NCI-H2029 treated with DMSO at 0.1 percent for 48 hours (cell line): ENCODE measurements around the gene UGT1A10.
"Not testable (repeated sequence)": the region's sequence is repeated elsewhere in the genome, so short reads cannot be mapped to it uniquely, and the experiment has no call there.

Experiments used
- DNase-seq: peaks from one replicate; lab custom pipeline; 2025; lab: John Stamatoyannopoulos, UW

UGT1A10 gene

DNA sequence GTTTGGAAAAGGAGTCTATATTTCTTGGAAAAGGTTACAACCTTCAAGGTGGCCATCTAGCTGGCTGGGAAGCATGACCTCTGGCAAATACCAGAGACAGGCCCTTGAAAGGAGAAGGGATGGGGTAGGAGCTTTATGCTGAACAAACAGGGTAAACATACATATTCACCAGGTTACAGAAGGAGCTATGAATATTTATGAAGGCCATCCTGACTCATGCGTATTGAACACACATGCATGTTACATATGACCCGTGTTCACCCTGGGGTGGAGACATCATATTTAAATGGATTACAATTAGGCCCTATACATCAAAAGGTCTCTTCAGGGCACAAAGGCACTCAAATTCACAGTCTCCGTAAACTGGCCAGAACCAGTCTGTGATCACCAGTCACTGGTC lies 19.7 kb downstream of the UGT1A10 start:
- DNase-seq = not testable (repeated sequence)

DNA sequence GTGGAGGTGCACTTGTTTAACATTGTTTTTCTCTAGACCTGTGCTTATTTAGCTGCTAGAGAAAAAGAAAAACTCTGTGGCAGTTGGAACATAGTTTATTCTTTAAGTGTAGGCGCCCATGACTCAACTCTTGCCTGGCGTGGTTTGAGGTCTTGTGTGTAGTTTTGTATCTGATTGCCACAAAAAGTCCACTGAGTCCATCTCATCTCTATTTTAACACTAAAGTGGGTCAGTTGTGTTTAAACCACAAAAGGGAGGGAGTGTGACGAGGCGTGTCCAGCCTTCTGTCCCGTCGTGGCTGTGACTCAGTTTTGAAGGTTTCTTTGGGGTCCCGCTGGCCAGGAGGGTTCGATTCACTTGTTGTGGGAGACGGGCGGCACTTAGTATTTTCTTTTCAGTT lies 20.2 kb downstream of the UGT1A10 start:
- no peak for DNase-seq

- no peak for DNase-seq
These were observed 22.4 kb downstream of the UGT1A10 start for GRCh38 chr2:233658610-233659009.

- no peak for DNase-seq
These were observed 27.7 kb downstream of the UGT1A10 start for GRCh38 chr2:233663911-233664310.

DNA sequence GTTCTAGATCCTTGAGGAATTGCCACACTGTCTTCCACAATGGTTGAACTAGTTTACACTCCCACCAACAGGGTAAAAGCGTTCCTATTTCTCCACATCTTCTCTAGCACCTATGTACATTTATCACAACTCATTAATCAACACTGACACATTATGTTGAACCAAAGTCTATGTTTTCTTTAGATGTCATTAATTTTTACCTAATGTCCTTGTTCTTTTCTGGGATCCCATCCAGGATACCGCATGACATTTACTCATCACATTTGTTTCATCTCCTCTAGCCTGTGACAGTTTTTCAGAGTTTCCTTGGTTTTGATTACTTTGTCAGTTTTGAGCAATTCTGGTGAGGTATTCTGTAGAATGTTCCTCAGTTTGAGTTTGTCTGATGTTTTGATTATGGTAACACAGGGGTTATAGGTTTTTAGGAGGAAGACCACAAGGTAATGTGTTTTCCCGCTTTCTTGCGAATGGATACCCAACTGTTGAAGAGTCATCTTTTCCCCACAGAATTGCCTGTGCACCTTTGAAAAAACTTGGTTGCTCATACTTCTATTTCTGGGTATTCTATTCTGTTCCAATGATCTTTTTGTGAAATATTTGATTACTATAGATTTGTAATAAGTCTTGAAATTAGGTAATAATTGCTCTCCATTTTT lies 32.5 kb downstream of the UGT1A10 start:
- no peak for DNase-seq

GRCh38 chr2:233671290-233672161 lies 35.3 kb downstream of the UGT1A10 start, which contains the start of gene UGT1A9:
Gene UGT1A9 (plus strand): TSS chr2:233671898. CDS start chr2:233671935, 37 bp downstream.
- no peak for DNase-seq

- no peak for DNase-seq
These were observed 36.6 kb downstream of the UGT1A10 start for GRCh38 chr2:233672886-233673285.

DNA sequence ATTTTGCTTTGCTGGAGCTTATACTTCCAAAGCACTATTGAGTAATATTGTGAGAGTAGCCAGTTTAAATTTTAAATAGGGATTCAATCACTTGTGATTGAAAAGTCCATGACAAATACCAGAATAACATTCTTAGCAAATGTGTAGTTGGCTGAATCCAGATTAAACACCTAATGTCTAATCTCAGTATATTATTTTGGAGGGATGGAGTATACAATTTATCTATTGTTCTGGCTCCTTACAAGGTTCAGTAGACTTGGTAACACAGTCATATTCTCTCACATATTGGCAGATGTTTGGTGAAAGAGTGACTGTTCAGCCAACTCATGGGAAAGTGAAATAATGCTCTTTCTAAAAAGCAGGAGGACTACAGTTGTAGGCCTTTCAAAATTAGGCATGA lies 37.6 kb downstream of the UGT1A10 start:
- DNase-seq = no peak

GRCh38 chr2:233674314-233674713 lies 38.1 kb downstream of the UGT1A10 start:
- DNase-seq = no peak

DNA sequence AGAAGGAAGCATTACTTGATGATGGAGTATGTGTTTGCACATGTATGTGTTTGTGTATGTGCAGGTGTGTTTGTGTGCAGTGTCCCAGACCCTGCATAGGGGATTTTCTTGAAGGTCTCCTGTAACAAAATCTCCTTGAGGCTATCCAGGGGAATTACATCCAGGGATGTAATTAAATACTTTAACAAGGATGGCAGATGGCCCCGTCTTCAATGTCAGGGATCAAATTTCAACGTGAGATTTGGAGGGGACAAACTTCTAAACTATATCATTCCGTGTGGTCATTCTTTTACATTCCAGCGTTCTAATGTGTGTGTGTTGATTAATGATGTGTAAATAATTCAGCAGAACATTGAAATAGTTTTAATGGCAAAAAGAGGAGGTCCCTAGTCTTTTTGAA lies 38.7 kb downstream of the UGT1A10 start:
- DNase-seq = no peak

DNA sequence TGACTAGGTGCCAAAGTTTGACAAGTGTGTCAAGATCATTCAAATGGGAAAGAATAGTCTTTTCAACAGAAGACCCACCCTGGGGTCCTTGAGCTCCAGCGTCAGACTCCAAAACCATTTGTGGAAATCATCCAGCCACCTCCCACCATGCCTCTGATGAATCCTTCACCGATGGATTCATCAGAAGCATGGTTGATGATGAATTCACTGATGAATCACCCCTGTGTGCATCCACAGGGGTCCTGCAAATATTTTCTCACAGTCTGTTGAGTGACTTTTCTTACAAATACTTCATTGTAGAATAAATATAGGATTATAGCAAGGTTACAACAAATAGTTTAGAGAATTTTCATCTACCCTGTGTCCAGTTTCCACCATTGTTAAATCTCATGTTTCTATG lies 39.8 kb downstream of the UGT1A10 start:
- no peak for DNase-seq

DNA sequence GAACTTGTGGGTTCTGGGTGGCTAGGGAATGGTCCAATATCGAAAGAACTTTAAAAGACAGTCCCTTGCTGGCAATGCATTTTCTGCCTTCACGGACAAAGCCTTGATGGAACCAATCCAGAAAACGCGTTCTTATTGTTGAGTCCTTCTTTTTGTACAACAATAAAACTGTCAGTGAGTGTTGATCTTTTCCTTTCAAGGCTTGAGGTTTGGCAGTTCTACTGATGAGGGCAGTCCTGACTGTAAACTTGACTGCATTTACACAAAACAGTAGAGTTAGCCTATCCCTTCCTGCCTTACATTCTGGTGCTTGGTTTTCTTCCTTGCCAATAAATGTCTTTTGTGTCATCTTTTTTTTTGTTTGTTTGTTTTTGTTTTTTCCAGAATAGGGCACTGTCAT lies 42.9 kb downstream of the UGT1A10 start:
- no peak for DNase-seq

DNA sequence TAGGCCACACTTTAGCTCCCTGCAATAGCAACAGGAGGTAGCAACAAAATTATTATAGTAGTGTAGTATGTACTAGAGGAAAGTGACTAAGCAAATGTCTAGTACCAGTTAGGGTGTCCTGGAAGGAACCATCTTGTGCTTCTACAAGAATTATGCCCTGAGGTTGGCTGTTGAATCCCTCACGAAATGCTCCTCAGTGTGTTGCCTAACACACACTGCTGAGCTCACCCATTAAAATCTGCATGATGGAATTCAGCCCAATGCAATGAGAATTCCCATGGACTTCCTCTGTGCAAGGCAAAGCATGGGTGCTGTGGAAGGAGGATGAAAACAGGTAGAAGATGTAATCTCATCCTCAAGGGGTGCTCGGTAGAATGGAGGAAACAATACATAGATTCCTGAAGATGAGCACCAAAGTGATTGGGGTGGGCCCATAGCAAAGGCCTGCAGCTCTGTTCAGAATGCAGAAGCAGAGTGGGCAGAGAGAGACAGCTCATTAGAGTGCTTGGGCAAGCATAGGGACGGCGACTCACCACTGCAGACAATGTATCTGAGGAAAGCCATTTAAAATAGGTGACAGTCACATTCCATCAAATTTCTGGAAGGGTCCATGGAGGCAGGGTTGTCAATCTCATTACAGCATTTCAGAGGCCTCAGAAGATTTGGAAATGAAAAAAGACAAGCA lies 44.3 kb downstream of the UGT1A10 start:
- no peak for DNase-seq

- DNase-seq = no peak
These were observed 45.4 kb downstream of the UGT1A10 start, which contains the start of gene UGT1A7 for GRCh38 chr2:233681521-233682099. Gene UGT1A7 (plus strand): TSS chr2:233681901. CDS start chr2:233681938, 37 bp downstream.

DNA sequence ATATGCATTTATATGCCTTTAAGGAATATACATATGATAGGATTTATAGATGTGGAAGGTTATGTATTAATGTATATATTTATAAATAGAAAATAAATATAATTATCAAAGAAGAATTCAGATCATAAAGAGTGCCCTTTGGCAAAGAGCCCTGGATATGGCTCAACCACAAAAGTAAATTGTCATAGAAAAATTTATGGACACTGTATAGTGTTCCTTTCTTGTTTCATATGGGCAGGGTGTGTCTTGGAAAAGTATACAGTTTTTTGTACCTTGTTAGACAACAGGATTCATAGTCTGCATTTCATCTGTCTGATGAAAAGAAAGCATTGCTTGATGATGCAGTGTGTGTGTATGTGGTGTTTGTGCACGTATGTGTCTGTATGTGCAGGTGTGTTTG lies 48.4 kb downstream of the UGT1A10 start:
- no peak for DNase-seq

DNA sequence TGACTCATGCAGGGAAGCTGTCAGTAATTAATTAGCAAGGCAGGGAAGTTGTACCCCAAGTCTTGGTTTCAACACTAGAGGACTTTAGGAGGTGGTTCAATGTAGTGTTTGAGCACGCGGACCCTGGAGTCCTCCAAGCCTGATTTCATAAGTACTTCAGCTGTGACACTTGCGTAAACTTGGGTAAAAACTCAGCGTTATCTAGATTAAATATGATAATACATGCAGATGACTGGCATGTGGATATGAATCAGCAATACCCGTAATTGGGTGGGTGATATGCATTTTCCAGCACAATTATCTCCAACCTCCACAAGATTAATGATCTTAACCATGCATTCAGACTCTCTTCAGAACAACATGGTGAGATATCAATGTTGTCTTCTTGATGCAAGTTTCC lies 50.7 kb downstream of the UGT1A10 start:
- DNase-seq = no peak

DNA sequence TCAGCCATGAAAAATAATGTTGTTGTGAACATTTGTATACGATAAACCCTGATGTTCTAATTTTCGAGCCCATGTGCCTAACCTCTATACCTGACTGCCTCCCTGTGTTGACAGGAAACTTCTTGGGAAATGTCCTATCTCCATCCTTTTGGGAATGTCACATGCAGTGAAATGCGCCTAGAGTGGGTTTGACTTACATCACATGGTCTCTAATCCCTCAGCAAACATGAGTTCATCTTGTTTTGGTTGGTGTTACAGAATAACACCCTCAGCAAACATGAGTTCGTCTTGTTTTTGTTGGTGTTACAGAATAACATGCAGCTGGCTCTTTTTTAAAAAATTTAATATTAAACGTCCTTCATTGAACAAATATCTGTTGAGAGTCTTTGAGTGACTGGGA lies 52.1 kb downstream of the UGT1A10 start:
- DNase-seq = no peak

GRCh38 chr2:233689031-233689430 lies 52.8 kb downstream of the UGT1A10 start:
- DNase-seq = no peak

GRCh38 chr2:233689501-233689900 lies 53.3 kb downstream of the UGT1A10 start:
- DNase-seq = no peak

GRCh38 chr2:233690444-233690843 lies 54.2 kb downstream of the UGT1A10 start:
- DNase-seq = no peak

DNA sequence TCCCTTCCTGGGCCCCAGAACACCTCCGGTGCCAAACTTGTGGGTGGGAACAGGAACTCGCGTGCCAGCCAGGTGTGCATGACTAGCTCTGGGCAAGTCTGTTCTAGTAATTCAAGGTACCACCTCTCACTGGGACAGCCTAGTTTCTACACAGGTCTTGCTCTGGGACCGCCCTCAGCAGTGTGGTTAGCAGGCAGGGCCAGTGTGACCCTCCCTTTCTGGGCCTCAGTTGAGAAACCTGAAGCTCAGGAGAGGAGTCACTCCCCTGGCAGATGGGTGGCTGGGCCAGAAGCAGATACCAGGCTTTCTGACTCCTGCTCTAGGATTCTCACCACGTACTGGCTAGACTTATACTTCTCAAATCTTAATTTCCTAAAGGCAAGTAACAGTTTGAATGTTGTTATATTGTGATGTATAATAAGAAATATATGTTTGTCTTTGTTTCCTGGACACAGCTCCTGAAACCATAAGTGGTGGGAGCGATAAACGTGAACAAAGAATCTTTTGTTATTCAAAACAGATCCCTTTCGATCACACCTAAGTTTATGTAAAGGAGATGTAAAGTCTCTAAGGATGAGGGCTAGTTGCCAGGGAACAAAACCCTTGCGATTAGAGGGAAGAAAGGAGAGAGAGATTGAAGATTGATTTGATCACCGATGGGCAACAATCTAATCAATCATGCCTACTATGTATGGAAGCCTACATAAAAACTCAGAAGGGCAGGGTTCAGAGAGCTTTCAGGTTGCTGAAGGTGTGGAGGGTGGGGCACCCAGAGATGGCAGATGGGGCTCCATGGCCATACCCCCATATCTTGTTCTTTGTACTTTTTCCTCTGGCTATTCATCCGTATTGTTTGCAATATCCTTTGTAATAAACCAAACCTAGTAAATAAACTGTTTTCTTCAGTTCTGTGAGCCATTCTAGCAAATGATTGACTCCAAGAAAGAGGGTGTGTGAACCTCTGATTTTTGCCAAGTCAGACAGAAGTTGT lies 55.5 kb downstream of the UGT1A10 start:
- no peak for DNase-seq
